GM21367 (cell line): ENCODE data around the gene NDST1.

Source experiments
- ATAC-seq: cut with Tn5 transposase; IDR thresholded peaks from one replicate; pipeline ENCODE4 v1.9.1; 2021; ENCODE audit not compliant: unreplicated experiment

Gene NDST1

DNA sequence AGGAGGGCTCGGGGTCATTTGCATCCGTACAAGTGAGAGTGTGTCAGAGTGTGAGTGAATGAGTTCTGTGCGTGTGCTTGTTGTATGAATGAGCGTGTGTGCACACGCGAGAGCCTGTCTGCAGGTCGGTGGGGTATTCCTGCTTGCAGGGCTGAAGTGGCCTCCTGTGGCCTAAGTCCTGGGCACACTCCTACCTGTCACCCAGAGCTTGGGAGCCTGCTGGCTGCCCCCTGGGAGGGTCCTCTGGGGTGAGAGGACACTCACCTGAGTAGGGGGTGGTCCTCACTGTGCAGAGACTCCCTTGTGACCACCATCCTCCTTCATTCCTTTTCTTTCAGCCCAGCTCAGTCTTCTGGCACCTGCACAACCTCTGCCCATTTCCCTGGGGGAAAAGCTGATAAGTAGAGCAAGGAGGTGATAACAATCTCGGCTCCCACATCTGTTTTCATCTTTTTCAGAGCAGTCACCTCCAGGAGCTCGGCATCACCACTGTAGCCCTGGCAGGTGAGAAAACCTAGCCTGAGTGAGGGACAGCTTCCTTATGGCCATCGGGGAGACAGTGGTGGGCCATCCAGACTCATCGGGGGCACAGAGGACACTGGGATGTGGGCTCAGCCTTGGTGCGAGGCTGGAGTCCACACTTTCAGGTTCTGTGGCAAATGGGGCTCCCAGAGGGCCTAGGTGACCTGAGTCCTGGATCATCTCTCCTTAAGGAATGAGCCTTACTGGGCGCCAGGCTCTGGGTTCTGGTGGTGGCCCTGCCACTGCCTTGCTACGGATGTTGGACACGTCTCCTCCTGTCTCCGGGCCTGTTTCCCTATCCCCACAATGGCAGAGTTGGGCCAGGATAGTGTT is 93.8 kb downstream of the NDST1 start:
- ATAC-seq, result no peak

DNA sequence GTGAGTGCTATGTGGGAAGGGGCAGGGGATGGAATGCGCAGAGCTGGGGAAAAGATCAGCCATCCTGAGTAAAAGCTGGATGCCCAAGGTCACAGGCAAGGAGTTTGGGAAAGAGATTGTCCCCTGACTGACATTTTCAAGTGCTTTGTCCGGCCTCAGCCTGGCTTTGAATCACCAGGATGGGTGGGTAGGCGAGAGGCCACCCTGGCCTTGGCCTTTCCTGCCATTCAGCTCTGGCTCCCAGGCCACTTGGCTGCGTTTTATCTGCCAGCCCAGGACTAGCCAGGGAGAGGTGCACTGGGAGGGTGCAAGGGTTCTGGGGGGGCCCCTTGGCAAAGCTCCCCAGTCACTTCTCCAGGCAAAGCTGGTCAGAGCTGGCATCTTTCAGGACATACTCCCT is 95.1 kb downstream of the NDST1 start:
- no peak for ATAC-seq

DNA sequence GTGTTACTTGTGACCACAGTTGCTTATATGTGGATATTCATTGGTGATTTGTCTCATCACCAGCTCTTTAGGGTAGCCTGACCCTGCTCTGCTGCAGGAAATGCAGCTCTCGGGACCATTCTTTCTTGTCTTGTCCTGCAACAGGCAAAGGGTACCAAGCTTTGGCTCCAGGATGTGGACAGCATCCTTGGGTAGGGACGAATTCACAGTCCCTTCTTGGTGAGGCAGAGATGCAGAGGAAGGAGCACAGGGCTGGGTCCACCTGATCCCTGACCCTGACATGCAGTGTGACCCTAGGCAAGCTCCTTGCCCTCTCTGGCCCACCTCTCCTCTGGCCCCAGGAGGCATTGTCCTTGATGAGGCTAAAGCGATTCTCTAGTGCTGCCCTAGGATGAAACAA is 95.6 kb downstream of the NDST1 start:
- no peak for ATAC-seq

DNA sequence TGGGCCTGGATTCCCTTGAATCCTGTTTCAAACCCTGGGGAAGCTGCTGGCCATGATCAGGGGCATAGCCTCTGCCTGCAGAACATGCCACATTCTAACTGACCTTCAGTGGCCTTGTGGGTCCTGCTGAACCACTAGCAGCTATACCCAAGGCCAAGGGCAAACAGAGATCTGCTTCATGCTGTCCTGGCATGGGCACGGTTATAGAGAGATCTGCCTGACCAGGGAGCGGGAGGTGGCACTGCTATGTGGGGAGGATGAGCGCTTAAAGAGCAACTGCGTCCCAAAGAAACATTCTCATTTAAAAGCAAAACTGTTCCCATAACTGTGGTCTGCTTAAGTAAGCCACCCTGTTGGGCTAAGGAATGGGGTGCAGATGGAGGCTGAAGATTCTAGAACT is 96.1 kb downstream of the NDST1 start:
- ATAC-seq, result no peak

DNA sequence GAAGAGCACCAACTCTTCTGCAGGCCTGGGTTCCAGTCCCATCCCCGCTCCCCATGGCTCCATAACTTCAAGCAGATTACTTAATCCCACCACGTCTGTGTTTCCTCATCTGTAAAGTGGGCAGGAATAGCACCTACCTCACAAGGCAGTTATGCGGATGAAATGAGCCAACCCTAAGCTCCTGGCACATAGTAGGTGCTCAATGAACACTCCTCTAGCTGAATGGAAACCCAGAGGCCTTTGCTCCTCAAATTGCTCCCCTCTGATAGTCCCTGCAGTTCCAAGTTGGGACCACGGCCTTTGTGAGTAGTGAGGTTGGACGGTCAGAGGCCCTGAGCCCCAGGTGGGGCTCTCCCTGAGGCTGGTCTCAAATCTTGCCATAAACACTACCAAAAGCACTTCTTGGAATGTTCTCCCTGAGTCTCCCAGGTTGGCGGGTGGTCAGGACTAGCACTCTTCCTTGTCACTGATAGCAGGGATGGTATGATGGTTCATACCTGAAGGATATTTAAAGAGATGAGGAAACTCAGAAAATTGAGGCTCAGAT is 97.0 kb downstream of the NDST1 start:
- no peak for ATAC-seq

DNA sequence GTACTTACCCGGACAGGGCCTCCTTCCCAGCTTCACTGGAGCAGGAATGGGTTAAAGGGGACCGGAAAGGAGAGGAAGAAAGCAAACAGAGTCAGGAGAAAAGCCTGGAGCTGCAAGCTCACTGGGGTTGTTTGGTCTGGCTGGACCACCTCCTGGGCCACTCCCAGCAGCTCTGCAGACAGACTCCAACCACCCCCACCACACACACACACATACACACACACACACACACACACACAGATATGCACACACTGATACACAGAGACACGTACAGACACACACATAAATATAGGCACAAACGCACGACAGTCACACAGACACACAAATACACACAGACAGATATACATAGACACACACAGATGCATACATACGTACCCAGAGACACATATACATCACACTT is 97.6 kb downstream of the NDST1 start:
- ATAC-seq, result no peak

DNA sequence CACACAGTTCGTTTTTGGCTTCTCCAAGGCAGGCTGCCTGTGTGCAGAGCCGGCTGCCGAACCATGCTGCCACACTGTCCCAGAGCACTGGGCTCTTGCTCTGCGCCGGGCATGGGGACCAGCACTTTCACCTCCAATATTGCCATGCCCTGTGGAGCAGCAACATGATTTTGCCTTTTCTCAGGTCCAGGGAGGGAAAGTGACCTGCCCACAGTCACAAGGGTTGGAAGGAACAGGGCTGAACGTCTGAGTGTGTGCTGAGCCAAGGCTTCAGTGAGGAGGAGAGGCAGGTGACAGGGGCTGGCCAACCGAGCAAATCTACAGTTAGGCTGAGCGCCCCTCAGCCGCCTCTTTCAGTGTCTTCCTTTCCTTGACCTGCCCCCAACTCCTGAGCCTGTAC is 98.5 kb downstream of the NDST1 start:
- ATAC-seq, result no peak

DNA sequence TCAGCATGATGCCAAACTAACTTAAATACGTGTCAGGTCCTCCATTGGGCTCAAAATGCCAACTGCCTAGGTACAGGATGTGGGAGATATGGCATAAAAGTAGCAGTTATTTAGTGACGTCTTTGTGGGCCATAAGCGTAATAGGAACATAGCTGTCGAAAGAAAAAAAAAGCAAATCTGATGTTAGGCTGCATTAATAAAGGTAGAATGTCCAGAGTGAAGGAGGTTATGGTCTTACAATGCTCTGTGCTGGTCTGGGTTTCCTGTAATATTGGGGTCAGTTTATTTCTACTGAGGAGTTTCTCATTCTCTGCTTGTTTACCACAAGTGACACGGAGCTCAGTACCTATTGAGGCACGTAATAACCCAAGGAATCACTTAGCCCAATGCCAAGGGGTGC is 99.2 kb downstream of the NDST1 start:
- ATAC-seq, result no peak
